Measurements from ENCODE around the gene HS3ST4.

Gene HS3ST4

DNA sequence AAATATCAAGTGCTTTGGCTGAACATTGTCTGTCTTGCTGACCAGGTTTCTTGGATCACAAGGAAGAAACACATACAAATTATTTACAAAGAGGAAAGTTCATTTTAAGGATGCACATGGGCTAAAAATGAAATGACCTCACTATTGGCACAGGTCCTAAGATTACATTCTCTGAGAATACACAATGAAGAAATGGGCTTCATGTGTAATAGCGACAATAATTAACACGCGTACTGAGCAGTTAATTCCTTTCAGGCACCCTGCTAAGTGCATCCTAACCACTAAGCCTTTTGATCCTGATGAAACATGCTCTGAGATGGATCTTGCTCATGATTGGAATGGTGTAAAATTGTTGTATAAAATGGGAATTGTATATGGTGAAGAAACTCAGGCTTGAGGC is 429.0 kb downstream of the HS3ST4 start:
- no peak for DNase-seq

DNA sequence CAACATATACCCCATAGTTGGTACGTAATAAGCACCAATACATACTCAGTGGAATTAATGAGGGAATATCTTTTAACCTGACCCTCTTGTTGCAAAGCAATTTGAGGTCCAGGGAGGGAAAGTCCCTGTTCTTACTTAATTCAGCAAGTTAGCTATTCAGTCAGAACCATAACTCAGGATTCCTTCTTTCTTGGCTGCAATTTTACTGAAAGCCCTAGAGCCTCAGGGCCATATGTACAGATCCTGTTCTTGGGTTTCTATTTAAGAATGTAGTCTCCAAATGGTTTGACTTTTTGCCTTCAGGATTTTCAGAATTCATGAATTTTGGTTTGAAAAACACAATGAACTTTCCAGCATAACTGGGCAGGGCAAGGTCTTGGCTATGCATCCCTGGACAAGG is 436.5 kb downstream of the HS3ST4 start:
- DNase-seq = no peak

DNA sequence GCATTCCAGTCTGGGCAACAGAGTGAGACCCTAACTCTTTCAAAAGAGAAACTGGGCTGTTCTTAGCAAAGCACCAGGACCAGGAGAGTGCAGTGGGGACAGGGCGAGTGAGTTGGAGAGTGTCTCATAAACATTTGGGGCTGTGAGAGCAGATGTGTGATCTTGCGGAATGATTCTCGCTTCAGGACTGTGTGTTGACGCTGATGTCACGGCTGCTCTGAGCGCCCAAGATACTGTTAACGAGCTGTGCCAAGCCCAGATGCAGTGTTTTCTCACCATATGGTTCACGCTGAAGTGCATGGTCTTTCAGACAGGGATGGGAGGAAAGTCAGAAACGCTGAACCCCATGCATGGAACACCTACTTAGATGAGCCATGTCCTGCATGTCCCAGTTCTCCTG is 438.2 kb downstream of the HS3ST4 start:
- DNase-seq = no peak

DNA sequence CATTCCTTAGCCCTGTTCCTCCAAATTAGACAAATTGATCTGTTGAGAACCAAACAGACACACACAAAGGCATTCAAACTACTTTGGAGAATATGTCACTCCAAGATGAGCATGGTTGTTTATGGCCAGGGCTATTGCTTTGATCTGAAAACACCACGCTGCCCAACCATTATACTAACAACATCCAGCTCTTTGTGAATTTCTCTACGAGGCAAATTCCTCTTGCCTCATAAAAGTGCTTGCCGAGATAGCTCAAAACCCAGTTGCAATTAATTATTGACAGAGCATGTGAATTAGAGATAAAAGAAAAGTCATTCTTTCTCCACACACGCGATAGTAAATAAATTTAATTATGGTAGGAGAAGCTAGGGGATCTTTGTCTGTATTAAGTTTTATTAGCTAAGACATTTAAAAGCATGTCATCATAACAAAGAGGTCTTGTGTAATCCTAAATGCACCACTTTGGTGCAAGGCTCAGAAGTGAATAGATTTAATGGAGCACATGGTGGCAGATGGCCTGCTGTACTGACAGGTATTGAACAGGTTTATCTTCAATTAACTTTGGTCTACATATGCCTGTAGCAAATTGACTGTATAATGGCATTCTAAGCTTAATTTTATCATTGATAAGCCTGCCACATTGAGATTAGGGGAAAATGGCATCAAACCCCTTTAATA is 441.8 kb downstream of the HS3ST4 start:
- no peak for DNase-seq

DNA sequence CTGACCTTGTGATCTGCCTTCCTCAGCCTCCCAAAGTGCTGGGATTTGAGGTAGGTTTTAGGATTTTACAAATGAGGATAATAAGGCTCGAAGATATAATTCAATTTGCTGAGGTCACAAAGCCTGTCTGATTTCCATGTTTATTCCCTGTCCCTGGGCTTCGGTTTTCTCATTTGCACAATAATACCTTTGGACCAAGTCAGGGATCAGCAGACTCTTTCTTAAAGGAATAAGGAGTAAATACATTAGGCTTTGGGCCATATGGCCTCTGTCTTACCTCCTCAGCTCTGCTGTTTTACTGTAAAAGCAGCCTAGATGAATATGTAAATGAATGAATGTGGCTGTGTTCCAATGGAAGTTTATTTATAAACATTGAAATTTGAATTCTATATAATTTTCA is 442.8 kb downstream of the HS3ST4 start:
- no peak for DNase-seq

DNA sequence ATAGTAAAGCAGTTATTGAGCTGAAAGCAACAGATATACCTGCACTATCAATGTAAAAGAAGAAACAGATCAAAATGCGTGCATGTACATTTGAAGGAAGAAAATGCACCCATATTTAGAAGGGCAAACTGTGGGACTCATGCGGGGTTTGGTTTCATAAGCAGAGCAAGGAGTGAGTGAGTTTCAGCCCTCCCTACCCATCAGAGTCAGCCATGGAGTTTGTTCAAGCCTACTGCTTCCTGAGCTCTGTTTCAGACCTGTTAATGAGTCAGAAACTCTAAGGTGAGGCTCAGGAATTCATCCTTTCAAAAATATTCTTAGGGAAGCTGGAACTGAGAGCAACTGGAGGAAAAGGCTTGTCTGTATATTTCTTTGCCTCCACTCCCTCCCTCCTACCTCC is 446.2 kb downstream of the HS3ST4 start:
- DNase-seq = no peak

DNA sequence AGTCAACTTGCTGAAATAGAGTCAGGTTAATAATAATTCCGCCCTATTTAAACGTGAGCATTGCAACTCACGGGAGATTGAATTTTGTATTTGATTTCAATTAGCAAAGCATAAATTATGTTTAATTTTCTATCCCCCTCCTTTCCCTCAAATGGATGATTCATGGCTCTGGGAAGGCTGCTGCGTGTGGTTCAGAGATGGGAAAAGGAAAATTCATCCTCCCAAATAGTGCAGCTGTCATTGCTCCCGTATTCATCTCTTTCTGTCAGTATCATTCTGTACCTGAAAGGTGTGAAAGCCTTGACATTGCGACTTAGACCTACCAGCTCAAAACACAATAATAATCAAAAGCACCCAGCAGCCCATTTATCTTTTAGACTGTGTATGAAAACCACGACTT is 447.3 kb downstream of the HS3ST4 start:
- DNase-seq = no peak

DNA sequence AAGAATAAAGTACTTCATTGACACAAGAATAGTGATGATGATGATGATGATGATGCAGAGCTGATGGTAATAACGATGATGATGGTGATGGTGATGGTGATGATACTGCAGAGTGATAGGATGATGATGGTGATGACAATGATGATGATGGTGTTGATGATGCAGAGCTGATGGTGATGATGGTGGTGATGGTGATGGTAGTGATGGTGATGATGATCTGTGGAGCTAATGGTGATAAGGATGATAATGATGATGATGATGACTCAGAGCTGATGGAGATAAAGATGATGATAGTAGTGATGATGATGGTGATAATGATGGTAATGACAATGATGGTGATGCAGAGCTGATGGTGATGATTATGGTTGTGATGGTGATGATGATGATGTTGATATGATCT is 448.1 kb downstream of the HS3ST4 start:
- DNase-seq = no peak

DNA sequence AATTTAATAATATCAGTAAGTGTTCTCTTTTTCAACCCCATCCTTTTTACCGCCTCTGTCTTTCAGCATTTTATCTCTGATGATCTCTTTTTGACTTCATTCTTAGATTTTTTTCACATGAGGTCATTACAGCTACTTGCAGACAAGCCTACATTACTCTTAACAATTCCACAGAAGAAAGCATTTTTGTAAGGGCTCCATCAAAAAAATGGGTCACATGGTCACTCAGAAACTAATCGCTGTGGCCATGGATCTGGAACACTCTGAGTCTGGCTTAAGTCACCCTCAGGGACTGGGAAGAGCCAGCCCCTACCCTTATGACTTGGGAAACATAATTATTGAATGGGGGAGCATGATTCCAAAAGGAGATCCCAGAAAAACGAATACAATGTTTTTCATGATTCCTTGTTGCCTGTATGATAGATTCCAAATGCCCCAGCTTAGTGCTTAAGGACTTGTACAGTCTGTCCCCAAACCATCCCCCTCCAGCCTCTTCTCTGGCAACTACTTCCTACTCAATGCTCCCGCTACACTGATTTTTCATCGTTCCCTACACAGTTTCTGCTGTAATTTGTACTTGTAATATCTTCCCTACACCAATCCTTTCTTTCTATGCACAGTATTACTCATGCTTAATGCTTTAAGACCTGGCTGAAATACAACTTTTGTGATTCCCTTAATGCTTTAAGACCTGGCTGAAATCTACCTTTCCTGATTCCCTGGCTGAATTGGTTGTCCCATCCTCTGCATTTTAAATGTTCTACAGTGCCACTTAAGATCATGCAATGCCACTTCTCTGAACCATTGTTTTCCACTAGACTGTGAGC is 457.8 kb downstream of the HS3ST4 start:
- no peak for DNase-seq

DNA sequence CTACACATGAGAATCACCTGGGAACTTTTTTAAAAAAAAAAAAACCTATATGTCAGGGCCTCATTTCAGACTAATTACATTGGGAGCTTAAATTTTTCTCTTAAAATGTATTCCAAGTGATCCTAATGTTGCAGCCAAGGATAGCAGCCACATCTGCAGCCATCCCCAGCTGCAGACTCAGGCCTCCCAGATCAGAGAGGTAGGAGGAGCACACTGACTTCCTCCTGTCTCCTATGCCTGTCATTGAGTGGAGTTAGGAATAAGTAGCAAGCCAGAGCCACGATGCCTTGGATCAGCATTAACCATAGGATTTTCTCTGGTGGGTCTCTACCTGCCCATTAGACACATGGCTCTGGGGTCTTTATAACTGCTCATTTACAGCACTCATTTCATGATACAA is 463.5 kb downstream of the HS3ST4 start:
- DNase-seq = no peak

DNA sequence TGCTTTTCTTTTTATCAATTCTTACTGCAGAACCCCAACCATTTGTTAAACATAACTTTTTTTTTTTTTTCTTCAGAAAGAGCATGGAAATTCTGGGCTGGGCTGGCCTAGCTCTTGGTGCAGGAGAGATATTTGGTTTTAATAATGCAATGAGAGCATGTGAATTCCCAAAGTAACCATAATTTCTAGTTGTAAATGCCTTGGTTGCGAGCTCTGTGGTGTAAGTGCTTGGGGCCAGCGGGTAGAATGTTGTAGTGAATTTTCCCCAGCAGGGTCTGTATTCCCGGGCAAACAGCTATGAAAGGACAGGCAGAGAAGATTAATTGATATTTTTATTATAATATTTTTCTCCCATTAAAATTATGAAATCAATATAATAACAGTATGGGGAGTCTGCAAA is 465.6 kb downstream of the HS3ST4 start:
- no peak for DNase-seq

DNA sequence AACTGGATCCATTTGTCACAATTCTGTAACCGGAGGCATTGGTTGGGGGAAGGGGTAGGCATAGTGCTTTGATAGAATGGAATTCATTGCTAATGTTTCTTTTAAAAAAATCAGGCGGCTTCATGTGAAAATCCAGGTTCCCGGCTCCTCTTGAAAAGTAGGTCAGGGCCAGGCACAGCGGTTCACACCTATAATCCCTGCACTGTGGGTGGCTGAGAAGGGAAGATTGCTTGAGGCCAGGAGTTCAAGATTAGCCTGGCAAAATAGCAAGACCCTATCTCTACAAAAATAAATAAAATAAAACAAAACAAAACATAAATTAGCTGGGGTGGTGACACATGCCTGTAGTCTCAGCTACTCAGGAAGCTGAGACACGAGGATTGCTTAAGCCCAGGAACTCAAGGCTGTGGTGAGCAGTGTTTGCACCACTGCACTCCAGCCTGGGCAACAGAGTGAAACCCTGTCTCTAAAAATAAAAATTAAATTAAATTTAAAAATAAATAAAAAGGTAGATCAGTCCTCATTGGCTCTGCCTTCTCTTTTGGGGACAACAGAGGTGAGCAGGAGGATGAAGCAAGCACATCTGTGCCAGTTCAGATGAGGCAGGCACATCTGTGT is 466.5 kb downstream of the HS3ST4 start:
- DNase-seq = no peak

DNA sequence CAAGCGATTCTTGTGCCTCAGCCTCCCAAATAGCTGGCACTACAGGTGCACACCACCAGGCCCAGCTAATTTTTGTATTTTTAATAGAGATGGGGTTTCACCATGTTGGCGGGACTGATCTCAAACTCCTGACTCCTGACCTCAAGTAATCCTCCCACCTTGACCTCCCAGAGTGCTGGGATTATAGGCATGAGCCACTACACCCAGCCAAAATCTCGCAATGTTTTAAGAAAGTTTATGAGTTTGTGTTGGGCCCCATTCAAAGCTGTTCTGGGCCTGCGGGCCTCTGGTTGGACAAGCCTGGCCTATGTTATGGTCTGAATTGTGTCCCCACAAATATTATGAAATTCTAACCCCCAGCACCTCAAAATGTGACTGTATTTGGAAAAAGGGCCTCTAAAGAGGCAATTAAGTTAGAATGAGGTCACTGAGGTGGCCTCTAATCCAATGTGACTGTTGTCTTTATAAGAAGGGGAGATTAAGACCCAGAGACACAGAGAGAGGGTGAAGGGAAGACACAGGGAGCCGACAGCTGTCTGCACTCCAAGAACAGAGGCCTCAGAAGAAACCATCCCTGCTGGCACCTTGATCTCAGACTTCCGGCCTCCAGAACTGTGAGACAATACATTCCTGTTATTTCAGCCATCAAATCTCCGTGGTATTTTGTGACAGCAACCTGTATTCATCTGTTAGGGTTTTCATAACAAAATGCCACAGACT is 469.9 kb downstream of the HS3ST4 start:
- no peak for DNase-seq

DNA sequence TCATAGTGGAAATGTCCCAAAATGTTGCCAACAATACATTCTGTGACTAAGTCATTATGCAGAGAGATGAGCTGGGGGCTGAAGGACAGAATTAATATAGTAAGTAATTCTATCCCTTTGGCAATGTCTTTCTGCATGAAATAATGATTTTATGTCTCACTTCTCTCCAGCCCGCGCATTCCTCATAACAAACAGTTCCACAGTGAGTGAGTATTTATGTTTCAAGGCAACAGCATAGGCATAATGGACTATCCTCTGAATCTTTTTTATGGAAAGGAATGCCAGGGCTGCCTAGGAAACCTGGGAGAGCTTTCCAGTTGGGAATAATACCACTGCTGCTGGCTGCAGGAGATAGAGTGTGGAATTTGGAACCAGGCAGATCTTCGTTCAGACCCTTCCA is 477.7 kb downstream of the HS3ST4 start:
- DNase-seq = no peak

DNA sequence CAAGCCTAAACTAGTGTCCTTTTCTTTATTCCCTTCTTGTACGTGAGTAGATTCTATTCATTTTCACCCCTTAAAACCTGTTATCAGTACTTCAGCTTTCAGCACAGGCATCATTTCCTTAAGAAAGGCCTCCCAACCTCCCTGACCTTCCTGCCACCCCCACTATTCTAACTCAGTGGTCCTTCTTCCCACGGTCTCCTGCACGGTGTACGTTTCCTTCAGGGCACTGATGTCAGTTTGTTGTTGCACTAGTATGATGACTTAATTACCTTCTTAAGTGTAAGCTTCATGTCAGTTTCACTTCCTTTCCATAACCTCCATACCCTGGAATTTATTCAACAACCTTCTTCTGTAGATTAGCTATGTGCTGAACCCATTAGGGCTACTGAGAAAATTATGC is 484.2 kb downstream of the HS3ST4 start:
- DNase-seq = no peak

DNA sequence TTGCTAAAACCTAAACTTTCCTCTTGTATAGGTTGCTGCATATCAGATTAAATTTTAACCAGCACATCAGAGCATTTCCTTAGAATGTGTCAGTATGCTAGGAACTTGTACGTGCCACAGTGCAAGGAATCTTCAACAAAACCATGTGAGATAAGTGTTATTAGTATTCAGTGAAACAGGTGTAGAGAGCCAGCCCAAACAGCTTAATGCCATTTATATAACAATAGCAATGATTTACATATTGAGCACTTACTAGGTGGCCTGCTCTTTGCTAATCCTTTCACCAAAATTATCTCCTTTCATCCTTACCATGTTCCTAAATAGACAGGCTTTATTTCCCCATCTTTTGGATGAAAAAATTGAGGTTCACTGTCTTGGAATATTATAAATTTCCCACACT is 485.7 kb downstream of the HS3ST4 start:
- no peak for DNase-seq

DNA sequence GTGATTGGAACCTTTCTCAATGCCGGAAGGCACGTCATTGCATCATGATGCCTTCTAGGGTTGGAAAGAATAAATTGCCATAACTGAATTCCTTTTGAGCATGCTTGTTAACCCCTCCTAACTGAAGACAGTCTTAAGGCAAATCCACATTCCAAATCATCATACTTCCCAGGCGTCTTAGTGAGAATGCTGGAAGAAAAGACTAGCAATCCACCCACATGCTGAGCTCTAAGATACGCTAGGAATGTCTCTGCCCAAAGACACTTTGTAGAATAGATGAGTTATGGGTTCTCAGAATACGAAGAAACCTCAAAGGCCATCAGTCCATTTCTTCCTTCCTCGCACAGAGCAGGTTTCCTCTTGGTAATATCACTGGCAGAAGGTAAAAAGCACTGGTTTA is 486.5 kb downstream of the HS3ST4 start:
- DNase-seq = no peak

DNA sequence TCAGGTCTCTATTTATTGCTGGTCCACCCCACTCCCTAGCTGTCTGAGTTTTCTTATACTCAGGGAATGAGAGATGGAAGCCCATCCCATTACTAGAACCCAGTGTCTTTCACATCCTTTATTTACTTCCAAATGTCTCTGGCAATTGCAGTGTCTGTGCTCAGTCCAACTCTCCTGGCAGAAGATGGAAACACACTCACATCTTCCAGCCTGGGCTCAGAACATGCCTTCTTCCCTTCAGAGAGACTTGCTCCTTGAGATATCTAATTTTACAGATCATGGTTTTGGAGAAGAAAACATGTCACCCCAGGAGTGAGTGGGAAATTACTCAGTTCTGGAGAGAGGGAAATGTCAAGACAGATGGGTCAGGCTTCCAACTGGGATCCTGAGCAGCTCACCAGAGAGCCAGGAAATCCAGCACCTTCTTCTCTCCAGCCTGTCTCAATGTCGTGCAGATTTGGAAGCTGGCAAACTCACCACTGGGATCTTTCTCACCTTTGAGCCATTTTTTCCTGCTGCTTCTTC is 494.4 kb downstream of the HS3ST4 start:
- no peak for DNase-seq

Measured in activated CD4-positive, CD25-positive, alpha-beta regulatory T cell (primary cell).